ENCODE measurements around the gene SUN3.

DNA sequence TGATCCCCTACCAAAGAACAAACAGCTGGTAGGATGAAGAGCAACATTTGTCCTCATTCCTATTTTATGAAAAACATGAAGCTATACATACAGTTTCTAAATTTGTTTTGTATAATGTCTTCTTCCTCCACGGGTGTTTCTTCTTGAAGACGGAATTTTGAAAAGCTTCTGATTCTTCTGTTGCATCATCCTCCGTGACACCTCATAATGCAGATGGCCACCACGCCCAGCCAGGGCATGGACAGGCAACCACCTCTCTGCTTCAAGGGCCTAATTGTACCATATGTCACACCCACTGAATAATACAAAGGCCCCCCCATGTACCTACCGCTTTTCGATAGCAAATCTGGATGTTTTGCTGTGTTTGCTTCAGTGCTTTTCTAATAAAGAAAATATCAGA, at the start of gene SUN3:
- TF ChIP-seq, protein P1, sequence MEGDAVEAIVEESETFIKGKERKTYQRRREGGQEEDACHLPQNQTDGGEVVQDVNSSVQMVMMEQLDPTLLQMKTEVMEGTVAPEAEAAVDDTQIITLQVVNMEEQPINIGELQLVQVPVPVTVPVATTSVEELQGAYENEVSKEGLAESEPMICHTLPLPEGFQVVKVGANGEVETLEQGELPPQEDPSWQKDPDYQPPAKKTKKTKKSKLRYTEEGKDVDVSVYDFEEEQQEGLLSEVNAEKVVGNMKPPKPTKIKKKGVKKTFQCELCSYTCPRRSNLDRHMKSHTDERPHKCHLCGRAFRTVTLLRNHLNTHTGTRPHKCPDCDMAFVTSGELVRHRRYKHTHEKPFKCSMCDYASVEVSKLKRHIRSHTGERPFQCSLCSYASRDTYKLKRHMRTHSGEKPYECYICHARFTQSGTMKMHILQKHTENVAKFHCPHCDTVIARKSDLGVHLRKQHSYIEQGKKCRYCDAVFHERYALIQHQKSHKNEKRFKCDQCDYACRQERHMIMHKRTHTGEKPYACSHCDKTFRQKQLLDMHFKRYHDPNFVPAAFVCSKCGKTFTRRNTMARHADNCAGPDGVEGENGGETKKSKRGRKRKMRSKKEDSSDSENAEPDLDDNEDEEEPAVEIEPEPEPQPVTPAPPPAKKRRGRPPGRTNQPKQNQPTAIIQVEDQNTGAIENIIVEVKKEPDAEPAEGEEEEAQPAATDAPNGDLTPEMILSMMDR (IDR thresholded peaks at IDR 0.05): no peak
- TF ChIP-seq, protein P2, sequence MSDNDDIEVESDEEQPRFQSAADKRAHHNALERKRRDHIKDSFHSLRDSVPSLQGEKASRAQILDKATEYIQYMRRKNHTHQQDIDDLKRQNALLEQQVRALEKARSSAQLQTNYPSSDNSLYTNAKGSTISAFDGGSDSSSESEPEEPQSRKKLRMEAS (IDR thresholded peaks at IDR 0.05; ENCODE audit: low read depth): no peak
- no peak for TF ChIP-seq POLR2AphosphoS5 (IDR thresholded peaks at IDR 0.05; ENCODE audit: low read depth, low read length)
- no peak for TF ChIP-seq TCF12 (IDR thresholded peaks at IDR 0.05)
- no peak for TF ChIP-seq SMC3 (IDR thresholded peaks at IDR 0.05; ENCODE audit: low read depth, low read length)
- TF ChIP-seq EZH2phosphoT487 (IDR thresholded peaks at IDR 0.05; ENCODE audit: borderline replicate concordance, low read depth): no peak
